Measurements from ENCODE around the gene NEU4. TPM values are rescaled to one million over a fixed set of nuclear protein-coding genes. Genes with fewer than 3 reads are reported as not detected.
"Not testable (repeated sequence)": the region's sequence is repeated elsewhere in the genome, so short reads cannot be mapped to it uniquely, and the experiment has no call there.

Gene NEU4
- total RNA-seq, 1 donor from 2014 or later = not detected

- FAIRE-seq = no peak
- TF ChIP-seq CTCF (IDR thresholded peaks at IDR 0.05; ENCODE audit: insufficient read depth, low read length, severe bottlenecking) = no peak
- peaks cover 10% of the 10 kb centered on the region for H3K27me3 ChIP-seq (ENCODE audit: control insufficient read depth, insufficient read depth, low read length)
- H3K36me3 ChIP-seq (ENCODE audit: control insufficient read depth, insufficient read depth, low read length) = no peaks in the 10 kb centered on the region
- no peak overlapping the region for H3K4me3 ChIP-seq (ENCODE audit: low read depth, low read length)
- DNase-seq (ENCODE audit: low read depth) = no peak
These were observed 7.2 kb upstream of the NEU4 start for GRCh38 chr2:241801611-241802420.

- H3K36me3 ChIP-seq (ENCODE audit: control insufficient read depth, insufficient read depth, low read length) = no peaks in the 10 kb centered on the region
- FAIRE-seq (no peak), DNase-seq (ENCODE audit: low read depth) (no peak)
- no peak for TF ChIP-seq CTCF (IDR thresholded peaks at IDR 0.05; ENCODE audit: insufficient read depth, low read length, severe bottlenecking)
- no peak overlapping the region for H3K4me3 ChIP-seq (ENCODE audit: low read depth, low read length)
- H3K27me3 ChIP-seq (ENCODE audit: control insufficient read depth, insufficient read depth, low read length) = peaks cover 10% of the 10 kb centered on the region
These were observed 6.3 kb upstream of the NEU4 start for GRCh38 chr2:241802421-241803318.

DNA sequence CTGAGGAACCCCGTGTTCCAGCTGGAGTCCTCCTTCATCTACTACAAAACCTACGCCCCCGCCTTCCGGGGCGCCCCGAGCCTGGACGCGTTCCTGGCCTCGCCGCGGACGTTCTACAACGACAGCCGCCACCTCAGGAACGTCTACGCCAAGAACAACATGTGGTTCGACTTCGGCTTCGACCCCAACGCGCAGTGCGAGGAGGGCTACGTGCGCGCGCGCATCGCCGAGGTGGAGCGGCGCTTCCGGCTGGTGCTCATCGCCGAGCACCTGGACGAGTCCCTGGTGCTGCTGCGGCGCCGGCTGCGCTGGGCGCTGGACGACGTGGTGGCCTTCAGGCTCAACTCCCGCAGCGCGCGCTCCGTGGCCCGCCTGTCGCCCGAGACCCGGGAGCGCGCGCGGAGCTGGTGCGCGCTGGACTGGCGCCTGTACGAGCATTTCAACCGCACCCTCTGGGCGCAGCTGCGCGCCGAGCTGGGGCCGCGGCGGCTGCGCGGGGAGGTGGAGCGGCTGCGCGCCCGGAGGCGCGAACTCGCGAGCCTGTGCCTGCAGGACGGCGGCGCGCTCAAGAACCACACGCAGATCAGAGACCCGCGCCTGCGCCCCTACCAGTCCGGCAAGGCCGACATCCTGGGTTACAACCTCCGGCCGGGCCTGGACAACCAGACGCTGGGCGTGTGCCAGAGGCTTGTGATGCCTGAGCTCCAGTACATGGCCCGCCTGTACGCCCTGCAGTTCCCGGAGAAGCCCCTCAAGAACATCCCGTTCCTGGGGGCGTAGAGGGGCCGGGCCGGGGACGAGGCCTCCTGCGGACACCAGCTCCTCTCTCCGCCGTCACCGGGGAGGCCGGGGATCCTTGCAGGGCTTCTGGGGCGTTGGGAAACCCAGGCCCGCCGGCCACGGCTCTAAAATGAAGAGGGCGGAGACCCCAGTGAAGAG is 5.3 kb upstream of the NEU4 start:
- DNase-seq (ENCODE audit: low read depth) = peak; percentile 5
- Histone ChIP-seq H3K36me3 (ENCODE audit: control insufficient read depth, insufficient read depth, low read length) (no peaks in the 10 kb centered on the region), H3K27me3 (ENCODE audit: control insufficient read depth, insufficient read depth, low read length) (peaks cover 10% of the 10 kb centered on the region), H3K4me3 (ENCODE audit: low read depth, low read length) (peak overlapping the region; percentile 37)
- TF ChIP-seq CTCF (IDR thresholded peaks at IDR 0.05; ENCODE audit: insufficient read depth, low read length, severe bottlenecking) = no peak
- FAIRE-seq = no peak

GRCh38 chr2:241804326-241805229 is 4.4 kb upstream of the NEU4 start:
- FAIRE-seq (no peak), DNase-seq (ENCODE audit: low read depth) (no peak)
- H3K27me3 ChIP-seq (ENCODE audit: control insufficient read depth, insufficient read depth, low read length) = peaks cover 10% of the 10 kb centered on the region
- TF ChIP-seq CTCF (IDR thresholded peaks at IDR 0.05; ENCODE audit: insufficient read depth, low read length, severe bottlenecking) = no peak
- H3K4me3 ChIP-seq (ENCODE audit: low read depth, low read length) = no peak overlapping the region
- H3K36me3 ChIP-seq (ENCODE audit: control insufficient read depth, insufficient read depth, low read length) = no peaks in the 10 kb centered on the region

GRCh38 chr2:241806217-241806616 is 2.8 kb upstream of the NEU4 start:
- FAIRE-seq; H3K27me3 ChIP-seq (ENCODE audit: control insufficient read depth, insufficient read depth, low read length): not testable (repeated sequence)

More at GRCh38 chr2:241806217-241806616, 2.8 kb upstream of the NEU4 start:
- not testable (repeated sequence) for H3K36me3 ChIP-seq (ENCODE audit: control insufficient read depth, insufficient read depth, low read length); DNase-seq (ENCODE audit: low read depth); H3K4me3 ChIP-seq (ENCODE audit: low read depth, low read length)

All from bronchial epithelial cell (primary cell).